Posterior vena cava (tissue), 2 donors: ENCODE results near the gene ROBO1. TPM values are rescaled to one million over a fixed set of nuclear protein-coding genes. Genes with fewer than 3 reads are reported as not detected.
"Not testable (repeated sequence)": the region's sequence is repeated elsewhere in the genome, so short reads cannot be mapped to it uniquely, and the experiment has no call there.

Source experiments
- DNase-seq: peaks from one replicate; pipeline ENCODE4 v3.0.0-alpha.2; 2020; ENCODE audit warnings: low spot score
- intact Hi-C, 2 donors: fragments of 100-400 bp; cut with DNase I; formaldehyde crosslinking; loops; one replicate each; pipeline versions ENCODE4 v1.14.1 to v1.14.2; 2022 to 2023
- total RNA-seq, 2 donors: library from RNA; stranded (reverse); fragmentation: NEBNext Ultra II Directional; extraction: Animal tissue kit (Norgen Biotek cat#: 25700); gene quantifications; one replicate each; pipeline ENCODE4 v1.2.1, GENCODE V29; 2021
- donor health status: DM: yes; HTN: yes; CAD: no.
- donor health status: DM: yes; HTN: yes; CAD: no.

Gene ROBO1
- total RNA-seq, 2 donors from 2014 or later: 27.2 to 28.2 TPM

DNA sequence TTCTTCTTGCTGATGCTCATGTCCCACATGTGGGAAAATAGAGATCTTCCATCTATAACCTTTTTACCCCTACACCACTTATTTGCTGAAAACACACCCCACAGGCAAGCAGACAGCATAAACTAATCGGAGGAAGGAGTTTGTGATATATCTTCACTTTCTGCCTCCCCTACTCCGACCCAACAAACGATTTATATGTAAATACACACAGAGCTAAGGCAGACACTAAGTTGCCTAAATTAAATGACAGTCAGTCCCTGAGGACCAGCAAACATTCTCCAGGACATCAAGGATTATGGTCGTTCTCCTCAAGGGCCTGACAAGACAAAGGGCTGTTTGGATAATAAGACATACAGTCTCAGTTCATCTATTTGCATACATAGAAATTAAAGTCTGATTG is 552.5 kb downstream of the ROBO1 start:
- DNase-seq: no peak
- intact Hi-C loops: no loop called here

DNA sequence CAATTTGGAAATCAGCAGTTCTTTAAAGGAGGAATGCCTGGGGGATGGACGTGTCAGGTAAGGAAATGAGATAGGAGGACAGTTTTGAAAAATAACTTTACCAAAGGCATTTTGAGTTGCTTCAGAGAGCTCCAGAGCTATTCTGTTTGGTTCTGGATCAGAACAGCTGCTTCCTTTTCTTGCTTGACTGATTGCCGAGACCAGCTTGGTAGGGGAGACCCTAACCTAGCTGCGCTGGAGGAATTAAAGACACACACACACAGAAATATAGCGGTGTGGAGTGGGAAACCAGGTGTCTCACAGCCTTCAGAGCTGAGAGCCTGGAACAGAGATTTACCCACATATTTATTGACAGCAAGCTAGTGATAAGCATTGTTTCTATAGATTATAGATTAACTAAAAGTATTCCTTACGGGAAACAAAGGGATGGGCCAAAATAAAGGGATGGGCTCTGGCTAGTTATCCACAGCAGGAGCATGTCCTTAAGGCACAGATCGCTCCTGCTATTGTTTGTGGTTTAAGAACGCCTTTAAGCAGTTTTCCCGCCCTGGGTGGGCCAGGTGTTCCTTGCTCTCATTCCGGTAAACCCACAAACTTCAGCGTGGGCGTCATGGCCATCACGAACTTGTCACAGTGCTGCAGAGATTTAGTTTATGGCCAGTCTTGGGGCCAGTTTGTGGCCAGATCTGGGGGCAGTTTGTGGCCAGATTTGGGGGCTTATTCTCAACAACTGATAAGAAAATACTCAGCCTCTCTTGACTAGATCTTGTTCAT is 556.0 kb downstream of the ROBO1 start:
- intact Hi-C loops: no loop called here
- DNase-seq: no peak

DNA sequence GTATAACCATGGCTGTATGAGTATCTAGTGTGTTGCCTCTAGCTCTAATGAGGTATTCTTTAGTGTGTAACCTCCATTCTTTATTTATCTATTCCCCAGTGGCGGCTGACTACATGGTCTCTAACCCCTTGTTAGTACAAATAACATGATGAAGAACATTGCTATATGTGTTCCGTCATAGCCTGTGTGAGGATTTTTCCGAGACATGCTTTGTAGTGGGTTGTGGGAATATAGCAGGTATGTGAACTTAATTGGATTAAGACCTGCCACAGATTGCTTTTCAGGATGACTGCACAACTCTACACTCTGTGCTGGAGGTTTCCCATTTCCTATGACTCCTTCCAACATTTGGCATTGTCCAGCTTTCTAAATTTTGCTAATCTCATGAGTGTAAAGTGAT is 563.4 kb downstream of the ROBO1 start:
- intact Hi-C loops: no loop called here

DNA sequence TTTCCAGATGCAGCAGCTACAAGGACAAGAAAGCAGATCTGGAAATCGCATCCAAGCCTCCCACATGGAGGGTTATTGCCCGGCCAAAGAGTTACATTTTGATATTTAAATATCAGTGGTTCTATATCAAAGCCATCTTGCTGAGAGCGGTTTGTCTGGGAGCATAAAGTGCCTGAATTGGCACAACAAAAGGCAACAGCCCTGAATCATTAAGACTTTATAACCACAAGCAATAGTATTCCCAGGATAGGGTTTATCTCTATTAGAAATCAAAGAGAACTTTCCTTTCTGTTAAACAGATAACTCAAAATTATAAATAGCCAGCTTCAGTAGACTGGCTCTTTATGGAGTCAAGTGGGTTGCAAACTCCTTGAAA is 564.7 kb downstream of the ROBO1 start:
- no peak for DNase-seq
- intact Hi-C loops: no loop called here

More for the DNA sequence above, 563.4 kb downstream of the ROBO1 start:
- no peak for DNase-seq

DNA sequence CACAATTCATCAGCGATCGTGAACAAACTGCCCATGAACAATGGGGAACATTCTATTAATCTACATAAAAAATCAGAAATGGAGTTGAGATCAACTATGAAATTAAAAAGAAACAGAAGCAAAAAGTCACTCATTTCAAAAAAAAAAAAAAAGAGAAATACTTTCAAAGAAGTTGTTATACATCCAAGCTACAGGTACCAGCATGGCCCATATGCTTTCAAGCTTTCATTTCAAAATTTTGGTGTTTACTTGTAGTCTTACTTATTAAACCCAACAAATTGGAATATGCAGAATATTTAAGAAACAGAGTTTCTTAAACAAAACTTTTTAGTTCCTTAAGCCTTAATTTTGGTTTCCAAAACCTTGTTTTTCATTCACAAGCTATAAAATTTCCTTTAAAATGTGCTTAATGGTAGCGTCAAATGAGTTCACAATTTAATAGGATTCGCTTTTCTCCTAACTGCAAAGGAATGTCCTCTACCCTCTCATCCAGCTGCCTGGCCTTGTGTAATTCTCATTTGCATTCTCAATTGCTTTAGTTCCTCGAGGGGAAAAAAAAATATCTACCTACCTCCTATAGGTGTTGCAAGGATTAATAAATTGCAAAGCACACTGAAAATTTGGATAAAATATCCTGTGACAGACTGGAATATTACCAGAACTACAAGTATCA is 565.2 kb downstream of the ROBO1 start:
- intact Hi-C loops: no loop called here

DNA sequence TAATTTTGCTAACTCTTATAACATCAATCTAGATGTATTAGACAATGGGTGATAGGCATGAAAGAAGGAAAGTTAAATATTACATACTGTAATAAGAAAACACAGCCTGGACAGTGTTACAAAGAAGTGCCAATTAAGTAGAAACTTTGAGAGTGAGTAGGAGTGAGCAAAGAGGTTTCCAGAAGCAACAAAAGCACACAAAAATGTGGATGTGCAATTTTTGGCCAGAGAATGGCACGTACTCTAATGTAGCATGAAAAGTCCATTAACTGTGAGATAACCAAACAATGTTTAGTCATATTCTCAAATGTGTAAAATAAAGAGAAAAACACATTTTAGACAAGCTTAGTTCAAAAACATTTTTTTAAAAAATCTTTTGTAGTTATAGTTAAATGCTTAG is 567.3 kb downstream of the ROBO1 start:
- intact Hi-C loops: no loop called here

More for the DNA sequence above, 565.2 kb downstream of the ROBO1 start:
- no peak for DNase-seq

DNA sequence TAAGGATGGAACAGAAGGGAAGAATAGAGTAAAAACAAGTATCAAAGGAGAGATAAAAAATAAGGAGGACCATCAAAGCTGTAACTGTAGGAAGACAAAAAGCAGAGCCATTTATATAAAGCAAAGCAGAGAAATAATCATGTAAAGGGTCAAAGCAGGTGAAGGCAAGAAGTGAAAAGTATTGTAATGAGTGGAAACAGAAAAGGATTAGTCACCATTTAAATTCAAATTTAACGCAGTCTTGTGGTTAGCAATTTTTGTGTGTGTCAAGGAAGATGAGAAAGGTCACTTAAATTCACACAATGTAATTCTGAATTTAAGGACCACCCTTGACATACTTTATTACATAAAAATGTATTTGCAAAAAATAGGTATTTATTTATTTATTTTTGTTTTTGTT is 567.8 kb downstream of the ROBO1 start:
- intact Hi-C loops: no loop called here
- DNase-seq: no peak

More for the DNA sequence above, 567.3 kb downstream of the ROBO1 start:
- DNase-seq: no peak

DNA sequence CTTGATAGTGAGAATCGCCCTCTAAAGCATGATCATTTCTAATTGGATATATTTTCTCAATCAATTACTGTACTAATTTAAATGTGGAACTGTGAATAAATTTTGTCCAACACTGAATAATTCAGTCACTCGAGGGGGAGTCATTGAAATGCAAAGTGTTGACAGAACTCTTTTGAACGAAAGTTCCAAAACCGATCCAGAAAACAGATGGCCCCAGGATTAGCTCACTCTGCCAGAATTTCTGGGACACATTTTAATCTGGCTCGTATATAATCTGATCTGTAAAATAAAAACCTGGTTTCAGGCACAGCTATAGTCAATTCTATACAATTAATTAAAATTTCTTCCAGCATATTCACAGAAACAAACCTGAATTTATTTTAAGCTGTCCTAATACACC is 580.4 kb downstream of the ROBO1 start:
- DNase-seq: no peak
- intact Hi-C loops: no loop called here

DNA sequence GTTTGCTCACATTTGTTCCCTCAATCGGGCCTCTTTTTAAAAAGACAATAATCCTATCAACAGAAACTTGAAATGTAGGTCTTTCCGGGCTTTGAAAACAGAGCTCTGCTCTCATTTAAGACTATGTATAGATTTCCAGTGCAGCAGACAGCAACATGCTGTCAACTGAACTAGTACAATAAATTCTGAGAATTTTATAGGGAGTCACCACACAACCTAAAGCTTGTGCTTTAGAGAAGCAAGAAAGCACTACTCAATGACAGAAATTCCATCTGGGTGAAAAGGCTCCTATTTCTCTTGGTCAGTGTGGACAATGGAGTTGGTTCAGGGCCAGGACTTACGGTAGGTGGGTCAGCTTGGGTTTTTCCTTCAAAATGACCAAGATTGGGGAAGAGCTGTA is 583.5 kb downstream of the ROBO1 start:
- no peak for DNase-seq
- intact Hi-C loops: no loop called here

DNA sequence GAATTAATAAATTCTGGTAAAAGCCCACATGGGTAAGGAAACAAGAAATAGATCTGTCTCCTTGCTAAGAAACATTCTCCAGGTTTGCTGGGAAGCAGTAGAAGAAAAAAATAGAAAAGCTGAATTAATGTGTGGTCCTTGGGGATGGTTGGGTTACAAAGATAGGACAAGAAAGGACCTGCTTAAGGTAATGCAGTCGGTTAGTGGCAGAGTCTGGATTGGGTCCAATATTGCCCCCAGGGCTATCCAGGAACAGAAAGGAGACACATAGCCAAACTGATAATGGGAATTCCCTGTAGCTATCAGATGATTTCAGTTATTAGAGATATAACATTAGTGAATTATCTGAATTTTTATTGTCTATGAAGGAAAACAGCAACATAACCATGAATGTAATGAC is 584.3 kb downstream of the ROBO1 start:
- no peak for DNase-seq
- intact Hi-C loops: no loop called here

DNA sequence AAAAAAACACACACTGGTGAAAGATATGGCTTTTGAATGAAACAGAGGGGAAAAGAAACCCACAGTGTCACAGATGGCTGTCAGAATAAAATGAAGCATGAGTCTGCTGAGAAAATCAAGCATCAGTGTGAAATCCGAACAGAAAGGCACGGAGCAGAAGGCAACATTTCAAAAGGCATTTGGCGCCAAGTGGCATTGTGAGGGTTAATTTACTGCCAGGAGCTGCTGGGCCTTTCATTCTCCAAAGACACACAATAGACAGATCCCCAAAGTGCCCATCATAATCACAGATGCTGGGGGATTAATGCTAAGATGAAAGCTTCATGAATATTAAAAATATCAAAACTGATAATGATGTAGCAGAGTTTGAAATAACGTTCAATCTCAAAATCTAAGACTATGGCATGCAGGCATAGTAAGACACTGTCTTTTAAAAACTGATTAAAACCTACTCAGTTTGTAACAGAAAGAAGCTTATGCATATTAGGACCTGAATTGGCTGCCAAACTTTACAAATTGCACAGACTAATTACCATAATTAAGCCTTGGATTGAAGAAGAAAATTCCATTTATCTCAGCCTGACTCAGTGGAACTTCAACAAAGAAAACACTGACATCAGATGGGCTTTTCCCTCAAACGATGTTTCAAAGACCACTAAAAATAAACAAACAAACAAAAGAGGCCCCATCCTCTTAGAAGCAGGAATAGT is 589.2 kb downstream of the ROBO1 start:
- no peak for DNase-seq
- intact Hi-C loops: no loop called here

DNA sequence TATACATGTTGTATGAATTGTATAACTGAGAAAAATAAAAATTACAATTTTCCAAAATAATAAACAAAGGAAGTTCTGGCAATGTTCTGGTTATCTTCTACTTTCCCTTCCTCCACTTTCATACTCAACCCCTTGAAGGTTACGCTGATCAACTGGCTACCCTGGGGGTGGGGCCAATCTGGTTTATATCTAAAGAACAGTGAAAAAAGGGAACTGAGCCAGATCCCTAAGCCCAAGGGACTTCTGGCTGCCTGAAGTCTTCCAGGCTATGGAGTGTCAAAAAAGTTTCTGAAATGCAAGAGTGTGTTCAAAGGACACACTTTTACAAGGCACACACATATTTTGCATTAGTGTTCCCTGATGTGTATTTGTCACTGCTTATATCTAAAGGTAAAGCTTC is 591.9 kb downstream of the ROBO1 start:
- DNase-seq: no peak
- intact Hi-C loops: no loop called here

DNA sequence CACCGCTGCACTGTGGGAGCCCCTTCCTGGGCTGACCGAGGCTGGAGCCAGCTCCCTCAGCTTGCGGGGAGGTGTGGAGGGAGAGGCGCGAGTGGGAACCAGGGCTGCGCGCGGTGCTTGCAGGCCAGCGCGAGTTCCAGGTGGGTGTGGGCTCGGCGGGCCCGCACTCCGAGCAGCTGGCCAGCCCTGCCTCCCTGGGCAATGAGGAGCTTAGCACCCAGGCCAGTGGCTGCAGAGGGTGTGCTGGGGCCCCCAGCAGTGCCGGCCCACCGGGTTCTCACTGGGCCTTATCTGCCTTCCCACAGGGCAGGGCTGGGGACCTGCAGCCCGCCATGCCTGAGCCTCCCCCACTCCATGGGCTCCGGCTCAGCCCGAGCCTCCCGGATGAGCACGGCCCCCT is 594.5 kb downstream of the ROBO1 start:
- DNase-seq, intact Hi-C loops: not testable (repeated sequence)

DNA sequence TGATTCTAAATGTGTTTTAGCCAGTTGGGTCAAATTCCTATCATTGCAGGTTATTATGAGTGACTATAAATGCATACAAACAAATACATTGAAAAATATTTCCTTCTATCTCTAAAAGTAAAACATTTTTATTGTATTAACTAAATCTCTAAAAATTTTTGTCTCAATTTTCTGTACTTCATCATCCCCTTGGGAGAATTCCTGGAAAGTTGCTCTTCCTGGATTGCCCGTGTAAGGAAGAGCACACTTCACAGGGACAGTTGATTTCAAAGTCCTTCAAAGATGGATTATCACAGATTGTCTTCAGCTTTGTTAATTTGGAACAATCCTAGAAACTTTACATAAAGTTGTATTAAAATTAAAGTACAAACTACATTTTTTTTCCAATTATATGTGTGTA is 595.6 kb downstream of the ROBO1 start:
- DNase-seq: no peak
- intact Hi-C loops: no loop called here

DNA sequence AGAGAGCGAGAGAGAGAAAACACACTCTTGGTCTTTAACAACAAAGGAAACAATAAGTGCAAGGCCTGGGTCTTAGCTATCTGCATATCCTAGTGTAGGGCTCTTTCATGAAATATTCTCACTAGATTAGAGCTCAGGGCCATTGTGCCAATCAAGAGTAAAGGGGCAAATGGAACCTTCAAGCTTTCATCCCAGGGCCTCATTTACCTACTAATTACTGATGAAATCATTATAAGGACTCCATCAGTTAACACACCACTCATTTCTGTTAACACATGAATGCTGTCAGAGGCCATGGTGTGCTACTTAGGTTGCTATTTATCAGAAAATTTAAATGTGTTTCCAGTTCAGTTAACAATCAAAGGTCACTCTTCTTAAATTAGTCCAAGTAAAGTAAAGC is 597.8 kb downstream of the ROBO1 start:
- no peak for DNase-seq
- intact Hi-C loops: no loop called here

DNA sequence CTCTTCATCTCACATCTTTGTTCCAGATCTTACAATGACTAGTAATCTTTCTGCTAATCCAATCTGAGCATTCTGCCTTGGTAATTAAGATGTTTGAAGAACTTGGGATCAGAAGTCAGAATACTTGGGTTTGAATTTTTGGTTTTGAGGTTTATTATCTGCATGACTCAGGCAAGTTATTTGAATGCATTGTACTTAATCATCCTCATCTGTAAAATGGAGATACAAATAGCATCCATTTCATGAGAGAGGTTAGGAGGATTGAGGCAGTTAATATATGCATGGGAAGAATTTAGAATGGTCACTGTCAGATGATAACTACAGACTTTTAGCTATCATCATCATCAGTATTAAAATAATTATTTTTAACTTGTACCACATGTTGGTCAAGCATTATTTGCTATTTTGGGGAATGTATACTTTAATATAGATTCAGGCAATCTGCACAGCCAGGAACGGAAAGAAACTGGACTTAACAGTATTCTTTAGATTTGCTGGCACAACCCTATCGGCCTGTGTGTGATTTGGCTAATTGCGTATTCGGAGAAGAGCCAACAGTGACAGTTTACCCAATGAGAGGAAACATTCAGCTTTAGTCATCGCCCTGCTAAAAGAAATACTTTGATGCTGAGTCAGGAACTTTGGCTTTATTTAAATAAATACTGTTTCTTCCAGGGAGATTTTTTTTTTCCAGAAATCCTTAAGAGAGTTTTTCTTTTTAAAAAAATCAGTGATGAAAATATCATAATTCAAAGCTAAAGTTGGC is 600.0 kb downstream of the ROBO1 start:
- no peak for DNase-seq
- intact Hi-C loops: no loop called here

DNA sequence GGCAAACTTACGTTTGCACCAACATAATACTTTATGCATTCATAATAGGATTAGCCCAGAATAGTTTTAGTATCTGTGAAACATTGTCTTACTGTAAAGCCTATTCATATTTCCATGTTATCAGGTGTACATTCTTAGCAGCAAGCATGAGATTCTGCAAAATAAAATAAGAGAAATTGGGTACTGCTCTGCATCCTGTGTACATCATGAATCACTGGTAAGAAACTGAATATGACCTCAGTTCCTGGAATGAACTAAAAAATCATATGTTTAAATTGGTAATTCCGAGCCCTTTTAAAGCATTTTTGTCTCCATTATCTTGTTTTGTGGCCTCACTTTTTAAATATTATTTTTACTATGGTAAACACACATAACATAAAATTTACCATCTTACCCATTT is 605.1 kb downstream of the ROBO1 start:
- intact Hi-C loops: no loop called here
- no peak for DNase-seq

DNA sequence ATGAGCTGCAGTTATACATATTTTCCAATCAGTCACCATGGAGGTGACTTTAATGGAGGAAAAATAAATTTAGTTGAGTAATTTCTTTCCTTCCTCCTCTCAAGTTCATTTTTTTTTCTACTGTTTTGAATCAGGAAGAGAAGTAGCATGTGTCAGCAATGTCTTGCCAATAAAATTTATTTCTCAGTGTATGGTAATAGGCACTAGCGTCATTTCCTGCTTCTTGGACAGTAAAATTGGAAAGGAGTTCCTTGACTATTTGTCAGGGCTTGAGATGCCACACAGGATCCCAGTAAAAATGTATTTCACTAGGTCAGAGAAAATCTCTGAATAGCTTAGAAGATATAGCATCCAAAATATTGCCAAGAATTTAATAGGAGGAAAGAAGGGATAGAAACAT is 605.9 kb downstream of the ROBO1 start:
- no peak for DNase-seq
- intact Hi-C loops: no loop called here

DNA sequence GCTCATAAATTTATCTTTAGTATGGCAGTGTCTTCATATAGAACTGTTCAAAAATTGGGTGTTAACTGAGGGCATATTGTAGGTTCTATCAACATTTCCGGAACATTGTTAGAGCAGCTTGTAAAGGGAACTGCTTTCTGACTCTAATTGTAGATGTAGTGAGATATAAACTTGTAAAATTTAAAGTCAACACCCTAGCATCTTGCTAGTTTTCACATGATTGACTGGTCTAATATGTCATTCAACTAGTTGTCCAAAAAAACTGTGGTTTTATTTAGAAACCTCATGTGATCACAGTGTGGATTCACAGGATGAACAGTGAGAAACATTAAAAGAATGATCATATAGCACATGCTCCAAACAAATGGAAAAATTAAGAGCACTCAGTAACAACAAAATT is 607.4 kb downstream of the ROBO1 start:
- intact Hi-C loops: no loop called here
- no peak for DNase-seq

DNA sequence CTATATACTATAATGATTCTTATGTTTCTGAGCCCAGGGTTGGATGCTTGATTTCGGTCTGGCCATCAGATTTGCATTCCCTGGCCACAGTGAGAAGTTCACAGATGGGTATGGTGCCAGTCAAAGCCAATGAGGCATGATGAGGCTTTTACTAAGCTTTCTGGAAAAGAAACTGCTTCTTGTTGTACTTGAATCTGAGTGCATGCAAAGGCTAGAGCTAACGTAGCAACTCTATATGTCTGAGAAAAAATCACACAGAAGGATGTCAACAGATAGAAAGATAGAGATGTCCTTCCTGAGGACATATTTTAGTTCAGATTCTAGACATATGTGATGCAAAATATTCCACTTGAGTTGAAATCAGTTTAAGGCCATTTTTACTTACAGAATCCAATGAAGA is 608.1 kb downstream of the ROBO1 start:
- intact Hi-C loops: no loop called here

More for the DNA sequence above, 608.1 kb downstream of the ROBO1 start:
- no peak for DNase-seq
